NCI-H1092 treated with DMSO at 0.1 percent for 48 hours (cell line): Measurements from ENCODE around the gene OSBPL3.

Source experiments
- DNase-seq: peaks from one replicate; lab custom pipeline; 2025; lab: John Stamatoyannopoulos, UW

The OSBPL3 gene

GRCh38 chr7:24862461-24862860 is 117.5 kb downstream of the OSBPL3 start:
- DNase-seq, result no peak

DNA sequence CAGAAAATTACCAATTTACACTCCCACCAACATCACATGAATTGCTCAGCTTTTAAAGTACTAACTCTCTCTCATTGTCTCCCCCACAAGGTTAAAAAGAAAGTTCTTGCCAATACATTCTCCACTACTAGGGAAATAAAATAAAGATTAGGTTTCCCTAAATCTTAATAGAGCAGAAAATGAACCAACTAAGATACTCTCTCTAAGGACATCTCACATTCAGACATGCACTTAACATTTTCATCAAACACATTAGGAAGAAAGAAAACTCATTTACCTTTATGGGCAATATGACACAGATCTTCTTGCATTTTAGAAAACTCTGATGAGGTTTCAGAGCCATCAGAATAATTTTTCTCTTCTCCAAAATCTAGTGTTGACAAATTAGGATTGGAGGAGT is 118.6 kb downstream of the OSBPL3 start:
- no peak for DNase-seq

DNA sequence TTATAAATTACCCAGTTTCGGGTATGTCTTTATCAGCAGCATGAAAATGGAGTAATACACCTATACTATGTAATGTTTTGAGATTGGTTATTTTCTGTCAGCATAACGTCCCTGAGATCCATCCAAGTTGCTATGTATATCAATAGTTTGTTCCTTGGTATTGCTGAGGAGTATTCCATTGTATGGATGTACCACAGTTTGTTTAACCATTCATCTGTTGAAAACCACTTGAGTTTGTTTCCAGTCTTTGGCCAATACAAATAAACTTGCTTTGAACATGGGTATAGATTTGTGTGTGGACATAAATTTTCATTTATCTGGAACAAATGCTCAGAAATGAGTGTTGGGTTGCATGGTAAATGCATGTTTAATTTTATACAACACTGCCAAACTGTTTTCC is 119.4 kb downstream of the OSBPL3 start:
- DNase-seq, result no peak

GRCh38 chr7:24858108-24858977 is 121.6 kb downstream of the OSBPL3 start:
- DNase-seq, result no peak

GRCh38 chr7:24857623-24858022 is 122.4 kb downstream of the OSBPL3 start:
- DNase-seq, result no peak

- DNase-seq, result no peak
Observed at GRCh38 chr7:24854866-24855265, 125.1 kb downstream of the OSBPL3 start.

- DNase-seq, result no peak
Observed at GRCh38 chr7:24851786-24852185, 128.2 kb downstream of the OSBPL3 start.

DNA sequence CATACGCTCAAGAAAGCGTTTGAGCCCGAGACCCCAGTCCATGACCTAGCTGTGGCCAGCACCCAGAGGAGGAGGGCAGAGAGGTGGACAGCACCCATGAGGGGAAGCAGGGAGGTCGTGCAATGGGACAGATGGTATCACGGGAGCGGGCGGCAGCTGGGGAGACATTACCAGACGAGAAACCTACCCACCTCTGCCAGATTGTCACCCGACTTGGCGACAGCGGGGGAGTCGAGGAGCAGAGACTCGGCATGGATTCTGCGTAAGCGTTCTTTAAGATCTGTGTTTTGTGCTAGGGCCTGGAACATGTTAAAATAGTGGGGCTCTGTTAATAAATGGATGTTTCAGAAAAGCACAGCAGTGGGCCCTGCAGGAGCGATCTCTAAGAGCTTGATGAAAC is 131.1 kb downstream of the OSBPL3 start:
- no peak for DNase-seq

DNA sequence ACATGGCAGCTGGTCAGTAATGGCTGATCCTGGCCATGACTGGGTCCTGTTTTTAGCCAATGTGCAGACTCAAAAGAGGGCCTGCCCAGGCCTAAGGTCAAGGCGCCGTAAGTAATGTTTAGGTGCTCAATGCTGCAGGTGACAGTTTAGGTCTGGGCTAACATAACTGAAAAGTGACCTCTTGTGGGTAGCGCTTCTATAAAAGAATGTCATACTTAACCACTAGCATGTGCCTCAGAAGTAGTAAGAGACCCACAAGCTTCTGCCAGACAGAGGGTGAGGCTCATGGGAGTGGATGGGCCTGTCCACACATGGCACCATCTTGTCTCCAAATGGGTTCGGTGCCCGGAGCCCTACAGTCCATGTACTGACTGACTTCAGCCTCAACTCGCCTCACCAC is 132.2 kb downstream of the OSBPL3 start:
- no peak for DNase-seq

DNA sequence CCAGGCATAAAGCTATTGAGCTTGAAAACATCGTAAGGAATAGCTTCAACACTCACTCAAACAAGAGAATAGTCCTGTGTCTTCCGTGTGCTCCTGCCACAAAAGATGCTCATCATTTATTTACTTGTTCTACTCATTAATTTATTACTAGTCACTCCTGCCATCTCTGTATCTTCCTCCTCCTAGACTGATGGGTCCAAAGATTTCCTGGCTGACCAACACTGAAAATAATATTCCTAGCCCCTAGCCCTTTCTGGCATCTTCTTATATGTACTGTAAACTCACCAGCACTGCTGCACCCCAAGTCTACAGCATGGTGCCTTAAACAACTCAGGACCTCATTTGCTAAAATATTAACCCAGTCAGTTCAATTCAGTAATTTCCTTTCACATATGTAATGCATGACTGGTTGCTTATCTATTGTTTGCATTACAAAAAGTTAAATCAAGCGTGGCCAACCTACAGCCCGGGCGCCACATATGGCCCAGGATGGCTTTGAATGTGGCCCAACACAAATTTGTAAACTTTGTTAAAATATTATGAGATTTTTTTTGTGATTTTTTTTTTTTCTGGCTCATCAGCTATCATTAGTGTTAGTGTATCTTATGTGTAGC is 136.1 kb downstream of the OSBPL3 start:
- DNase-seq, result no peak

- no peak for DNase-seq
Observed at GRCh38 chr7:24842449-24843241, 137.3 kb downstream of the OSBPL3 start.

DNA sequence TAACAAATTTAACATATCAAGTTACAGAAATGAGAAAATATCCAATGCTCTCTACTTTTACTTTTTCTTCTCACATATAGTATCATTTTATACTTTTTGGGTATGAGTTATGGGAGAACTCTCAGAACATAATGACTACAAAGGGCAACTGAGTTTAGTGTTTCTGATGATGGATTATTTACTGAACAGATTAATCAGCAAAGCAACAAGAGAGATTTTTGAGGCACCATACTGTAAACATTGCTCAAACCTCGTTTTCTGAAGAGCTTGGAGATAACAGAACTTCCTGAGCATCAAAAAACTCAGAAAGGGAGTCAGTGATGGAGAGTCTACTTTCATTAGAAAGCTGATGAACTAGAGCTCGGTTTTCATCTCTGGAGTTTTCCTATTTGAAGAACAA is 137.9 kb downstream of the OSBPL3 start:
- no peak for DNase-seq

- no peak for DNase-seq
Observed at GRCh38 chr7:24840563-24840962, 139.4 kb downstream of the OSBPL3 start.

- DNase-seq, result no peak
Observed at GRCh38 chr7:24836084-24836483, 143.9 kb downstream of the OSBPL3 start.

DNA sequence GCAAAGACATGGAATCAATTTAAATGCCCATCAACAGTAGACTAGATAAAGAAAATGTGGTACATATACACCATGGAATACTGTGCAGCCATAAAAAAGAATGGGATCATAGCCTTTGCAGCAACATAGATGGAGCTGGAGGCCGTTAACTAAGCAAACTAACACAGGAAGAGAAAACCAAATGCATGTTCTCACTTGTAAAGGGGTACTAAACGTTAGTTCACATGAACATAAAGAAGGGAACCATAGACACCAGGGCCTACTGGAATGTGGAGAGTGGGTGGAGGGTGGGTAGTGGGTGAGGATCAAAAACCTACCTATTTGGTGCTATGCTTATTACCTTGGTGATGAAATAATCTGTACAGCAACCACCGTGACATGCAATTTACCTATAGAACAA is 144.3 kb downstream of the OSBPL3 start:
- DNase-seq, result no peak

DNA sequence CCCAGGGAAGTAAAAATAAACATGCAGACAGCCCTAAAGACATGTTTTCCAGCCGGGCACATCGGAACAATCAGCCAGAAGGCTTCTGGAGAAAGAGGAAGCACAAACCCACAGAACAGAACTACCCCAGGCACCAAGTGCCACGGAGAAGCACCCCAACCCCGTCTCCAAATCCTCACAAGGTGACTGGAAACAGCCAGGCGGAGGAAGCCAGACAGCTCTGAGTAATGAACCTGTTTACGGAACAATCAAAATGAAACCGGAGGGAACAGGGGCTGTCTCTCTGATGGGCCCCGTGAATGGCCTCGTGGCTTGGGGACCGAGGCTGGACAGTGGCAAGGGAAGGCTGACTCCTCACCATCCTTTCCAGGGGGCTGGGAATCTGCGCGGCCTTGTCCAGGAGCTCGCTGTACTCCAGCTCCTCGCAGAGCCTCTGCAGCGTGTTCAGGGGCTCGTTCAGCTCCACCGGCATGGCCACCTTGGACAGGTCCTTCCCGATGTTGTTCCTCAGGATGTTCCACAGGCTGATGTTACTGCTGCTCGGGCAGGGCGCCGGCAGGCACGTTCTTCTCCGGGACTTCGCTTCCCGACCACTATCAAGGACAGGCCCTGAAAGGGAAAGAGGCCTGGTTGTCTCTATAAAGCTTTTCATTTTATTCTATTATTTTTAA is 145.7 kb downstream of the OSBPL3 start:
- DNase-seq, result no peak

DNA sequence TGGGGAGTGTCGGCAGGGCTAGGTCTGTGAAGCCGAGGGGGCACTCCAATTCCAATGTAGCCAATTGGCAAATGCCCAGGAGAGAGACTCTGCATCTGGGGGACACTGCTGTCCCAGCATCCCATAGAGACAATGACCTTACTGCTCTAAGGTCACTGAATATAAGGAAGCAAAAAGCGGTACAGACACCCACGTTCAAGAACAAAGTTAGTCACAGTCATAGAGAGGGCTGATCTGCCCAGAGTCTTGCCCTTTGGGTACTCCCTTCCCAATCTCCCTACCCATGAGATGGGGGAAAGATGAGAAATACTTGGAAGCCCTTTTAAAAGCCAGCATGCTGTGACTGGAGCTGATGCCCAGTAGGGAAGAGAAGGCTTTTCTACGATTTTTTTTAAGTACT is 146.4 kb downstream of the OSBPL3 start:
- no peak for DNase-seq

DNA sequence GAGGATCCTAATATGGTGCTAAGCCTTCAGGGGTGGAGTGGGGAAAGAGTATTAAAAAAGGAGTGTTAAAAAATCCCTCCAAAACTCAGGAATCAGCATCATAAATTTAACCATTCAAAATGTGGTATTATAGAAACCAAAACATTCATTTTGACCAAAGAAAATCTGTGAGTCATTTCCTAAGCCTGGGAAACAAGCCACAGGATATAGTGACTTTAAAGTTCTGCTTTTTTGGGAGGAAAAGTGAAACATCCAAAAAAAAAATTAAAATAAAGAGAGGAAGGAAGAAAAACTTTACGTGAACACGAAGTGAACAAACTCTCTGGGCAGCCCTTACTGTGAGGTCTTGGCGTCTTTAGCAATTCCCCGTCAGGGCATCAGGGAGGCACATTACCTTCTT is 148.7 kb downstream of the OSBPL3 start:
- no peak for DNase-seq

DNA sequence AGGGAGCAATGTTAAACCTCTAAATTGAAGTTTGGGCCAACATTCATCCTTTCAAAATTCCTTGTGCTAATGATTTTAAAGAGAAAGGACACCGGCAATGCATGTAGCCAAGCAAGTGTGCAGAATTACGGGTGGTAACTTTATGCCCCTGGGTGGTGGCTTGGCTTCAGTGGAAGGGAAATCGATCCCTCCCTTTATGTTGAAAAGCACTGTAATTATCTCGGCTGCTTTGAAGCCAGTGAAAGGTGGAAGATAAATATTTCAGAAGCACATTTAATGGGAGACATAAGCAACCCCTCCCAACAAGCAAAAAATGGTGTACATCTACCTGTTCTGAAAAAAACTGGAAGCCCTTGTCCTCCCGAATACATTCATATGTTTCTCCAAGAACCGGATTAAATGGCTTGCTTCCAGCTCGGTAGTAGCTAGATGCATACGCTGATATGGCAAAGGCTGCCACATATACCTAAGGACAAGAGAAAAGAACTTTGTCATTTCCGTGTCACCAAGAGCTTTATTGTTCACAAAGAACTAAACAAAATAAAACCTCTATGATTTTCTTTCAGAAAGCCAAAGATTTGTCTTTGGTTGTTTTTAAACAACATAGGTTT is 149.4 kb downstream of the OSBPL3 start:
- peak; percentile 84 for DNase-seq

DNA sequence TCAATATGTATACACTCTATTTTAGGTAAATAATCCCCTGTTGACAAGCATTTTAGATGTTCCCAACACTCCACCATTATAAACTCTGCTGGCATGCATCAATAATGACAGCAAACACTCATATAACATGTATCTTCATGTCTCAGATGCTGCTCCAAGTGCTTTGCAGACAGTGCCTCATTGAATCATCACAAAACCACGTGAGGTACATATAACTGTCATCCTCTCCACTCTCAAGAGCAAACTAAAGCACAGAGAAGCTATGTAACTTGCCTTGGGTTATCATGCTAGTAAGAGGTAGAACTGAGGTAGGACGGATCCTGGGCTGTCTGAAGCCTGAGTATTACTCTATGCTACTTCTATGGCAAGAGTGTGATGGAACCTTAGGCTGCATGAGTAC is 150.2 kb downstream of the OSBPL3 start:
- DNase-seq, result no peak

DNA sequence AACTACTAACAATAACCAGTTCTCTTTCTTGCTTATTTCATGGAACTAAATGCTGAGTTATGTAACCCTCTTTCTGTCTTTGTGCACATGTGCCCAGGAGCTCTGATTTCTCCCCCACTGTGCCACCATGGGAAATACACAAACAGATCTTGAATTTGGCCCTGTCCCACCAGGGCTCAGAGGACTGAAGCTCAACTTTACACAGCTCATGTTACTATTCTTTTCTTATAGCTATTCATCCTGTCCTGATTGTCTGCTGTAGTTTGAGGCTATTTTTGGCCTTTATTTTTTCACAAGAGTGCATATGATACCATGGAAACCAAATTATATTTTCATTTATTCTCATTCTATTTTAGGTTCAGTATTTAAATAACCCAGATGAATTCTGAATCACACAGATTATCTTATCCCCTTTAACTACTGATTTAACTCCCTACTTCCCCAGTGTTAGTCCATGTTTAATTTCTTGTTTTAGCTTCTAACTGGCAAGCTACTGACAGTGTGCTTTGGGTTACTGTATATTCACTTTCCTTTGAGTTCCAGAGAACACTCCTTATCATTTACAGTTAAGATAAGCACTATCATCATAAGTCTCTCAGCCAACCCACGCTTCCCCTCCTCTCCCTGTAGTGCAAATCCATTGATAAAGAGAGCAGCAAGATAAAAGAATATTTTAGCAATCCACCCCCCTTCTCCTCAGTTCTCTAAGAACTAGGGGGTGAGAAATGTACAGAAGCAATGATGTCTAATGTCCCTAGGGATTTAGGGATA is 150.9 kb downstream of the OSBPL3 start:
- DNase-seq, result peak; percentile 30
